PC-9 (cell line): ENCODE measurements around the gene TNXB. TPM values are rescaled to one million over a fixed set of nuclear protein-coding genes. Genes with fewer than 3 reads are reported as not detected.

ENCODE experiments used
- BruUV-seq: library from RNA; stranded (reverse); fragments of 400-500 nt; replicated peaks from 2 replicates; lab custom pipeline; 2021; lab: Mats Ljungman, UMichigan
- CTCF ChIA-PET: fragments of 300-600 bp; sonication (Branson Sonifier 250); formaldehyde crosslinking; loops from one replicate; lab custom pipeline; 2022; ENCODE audit warnings: antibody characterized with exemption; lab: Charles Lee
- POLR2A ChIA-PET: fragments of 300-600 bp; sonication (Branson Sonifier 250); formaldehyde crosslinking; loops from one replicate; lab custom pipeline; 2022; ENCODE audit warnings: antibody characterized with exemption; ENCODE audit not compliant: unreplicated experiment; lab: Charles Lee
- DNase-seq, 2 experiments: peaks; one replicate each; pipeline versions ENCODE4 v3.0.0 to v3.0.0-alpha.2; 2015 to 2022; ENCODE audit warnings: mixed read lengths in 1 of 2
- H2AFZ ChIP-seq: fragments of 200-600 bp; sonication (generic); 2 replicates; pipeline ENCODE4 v1.8.1; 2017; ENCODE audit warnings: antibody characterized with exemption
- H3F3A ChIP-seq: fragments of 200-600 bp; sonication (generic); 2 replicates; pipeline ENCODE4 v1.8.1; 2017; ENCODE audit warnings: antibody characterized with exemption, mild to moderate bottlenecking, low read depth; ENCODE audit not compliant: insufficient read depth
- H3K27ac ChIP-seq: fragments of 200-600 bp; sonication (generic); 2 replicates; pipeline ENCODE4 v1.6.1; 2016; ENCODE audit warnings: mixed run types
- H3K27me3 ChIP-seq: fragments of 200-600 bp; sonication (generic); 2 replicates; pipeline ENCODE4 v1.6.1; 2016; ENCODE audit warnings: low read depth, mixed run types; ENCODE audit not compliant: insufficient read depth
- H3K36me3 ChIP-seq: fragments of 200-600 bp; sonication (generic); 2 replicates; pipeline ENCODE4 v1.6.1; 2016; ENCODE audit warnings: low read depth, mixed run types
- H3K4me1 ChIP-seq: fragments of 200-600 bp; sonication (generic); replicated peaks from 2 replicates; pipeline ENCODE4 v1.6.1; 2016; ENCODE audit warnings: mixed run types; ENCODE audit not compliant: insufficient read depth
- H3K4me2 ChIP-seq: fragments of 200-600 bp; sonication (generic); 2 replicates; pipeline ENCODE4 v1.6.1; 2017; ENCODE audit warnings: mixed run types
- H3K4me3 ChIP-seq: fragments of 200-600 bp; sonication (generic); 2 replicates; pipeline ENCODE4 v1.6.1; 2016; ENCODE audit warnings: mixed run types
- H3K79me2 ChIP-seq: fragments of 200-600 bp; sonication (generic); 2 replicates; pipeline ENCODE4 v1.6.1; 2017; ENCODE audit warnings: low read depth, mixed run types
- H3K9me2 ChIP-seq: fragments of 200-600 bp; sonication (generic); 2 replicates; pipeline ENCODE4 v1.8.1; 2017; ENCODE audit warnings: mild to moderate bottlenecking; ENCODE audit not compliant: insufficient read depth
- H3K9me3 ChIP-seq: fragments of 200-600 bp; sonication (generic); 2 replicates; pipeline ENCODE4 v1.8.1; 2016; ENCODE audit warnings: low read depth; ENCODE audit not compliant: insufficient read depth
- H4K20me1 ChIP-seq: fragments of 200-600 bp; sonication (generic); 2 replicates; pipeline ENCODE4 v1.8.1; 2017; ENCODE audit not compliant: insufficient read depth
- EZH2 ChIP-seq: fragments of 200-600 bp; sonication (generic); IDR thresholded peaks from 2 replicates; pipeline ENCODE4 v1.8.0; 2017; ENCODE audit warnings: antibody characterized with exemption, low read depth
- intact Hi-C: fragments of 100-400 bp; cut with micrococcal nuclease; formaldehyde crosslinking; loops from one replicate; pipeline ENCODE4 v1.10.0; 2022; ENCODE audit not compliant: unreplicated experiment
- total RNA-seq: library from RNA; stranded (reverse); gene quantifications from 2 replicates; pipeline ENCODE4 v1.2.3, GENCODE V29; 2021
- TF ChIP-seq, protein P1 (sequence below): fragments of 200-600 bp; sonication (generic); conservative IDR thresholded peaks from 2 replicates; pipeline ENCODE4 v1.6.1; 2017; ENCODE audit warnings: mixed run types, antibody characterized with exemption, mild to moderate bottlenecking, moderate library complexity

The TNXB gene
- total RNA-seq, 1 experiment from 2014 or later: 15.1 TPM

DNA sequence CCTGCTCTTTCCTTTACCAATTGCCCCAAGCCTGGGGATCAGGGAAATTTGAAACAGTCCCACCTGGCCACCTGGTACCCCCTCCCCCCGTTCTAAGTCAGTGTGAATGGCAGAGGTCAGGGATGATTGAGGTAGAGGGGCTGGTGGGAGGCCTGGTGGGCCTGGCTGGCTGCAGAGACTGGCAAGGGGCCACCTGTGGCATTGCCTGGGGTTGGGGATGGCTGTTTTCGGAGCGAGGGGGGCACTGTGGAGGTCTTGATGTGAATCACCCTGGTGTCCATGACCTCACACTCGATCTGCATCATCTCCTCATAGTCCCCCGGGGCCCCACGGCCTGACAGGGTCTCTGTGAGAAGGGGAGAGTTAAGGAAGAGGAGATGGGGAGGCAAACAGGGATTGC lies 6.5 kb upstream of the TNXB start:
- H3K36me3 ChIP-seq: peaks cover 9% of the 10 kb centered on the region; the same call in 1 of the 2 replicates
- no peak overlapping the region for H3K27ac ChIP-seq

DNA sequence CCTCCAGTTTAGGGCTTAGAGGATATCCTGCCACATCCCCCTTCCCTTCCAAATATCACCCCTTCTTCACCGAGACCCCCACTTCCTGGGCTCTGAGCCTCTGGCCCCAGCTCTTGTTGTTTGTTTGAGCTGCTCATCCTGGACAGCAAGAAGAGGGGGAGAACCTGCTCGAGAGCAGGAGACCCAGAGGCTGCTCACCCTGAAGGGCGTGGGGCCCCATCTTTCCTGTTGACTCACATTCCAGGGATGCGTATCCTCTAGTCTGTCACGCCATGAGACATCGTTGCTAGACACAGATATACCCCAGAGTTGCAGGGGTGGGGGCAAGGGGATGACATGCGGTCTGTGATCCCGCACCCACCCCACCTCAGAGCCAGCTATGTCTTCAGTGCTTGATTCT lies 5.7 kb upstream of the TNXB start:
- Histone ChIP-seq H3K4me3 (no peak overlapping the region), H3K79me2 (no peaks in the 10 kb centered on the region), H3K4me1 (peaks cover 21% of the 10 kb centered on the region; the same call in 1 of the 2 replicates), H3K4me2 (0 out of 2 replicates have a peak overlapping the region, but pooled peaks have one; percentile 22), H3K27me3 (no peaks in the 10 kb centered on the region), H3K36me3 (peaks cover 9% of the 10 kb centered on the region; the same call in 1 of the 2 replicates), H3F3A (peaks cover 20% of the 10 kb centered on the region), H3K9me3 (no peaks in the 10 kb centered on the region), H3K27ac (no peak overlapping the region), H2AFZ (no peak overlapping the region), H3K9me2 (no peaks in the 10 kb centered on the region), H4K20me1 (no peaks in the 10 kb centered on the region; the same call in 1 of the 2 replicates)
- DNase-seq: peak; percentile 39 to 60
- POLR2A ChIA-PET: interaction anchor here (0.6 kb wide), 2 partner anchors 11 to 21 kb away, joined by 3 to 4 read pairs; no protein-coding TSS in a partner anchor
- BruUV-seq: no TSS peak
- TF ChIP-seq, protein P1, sequence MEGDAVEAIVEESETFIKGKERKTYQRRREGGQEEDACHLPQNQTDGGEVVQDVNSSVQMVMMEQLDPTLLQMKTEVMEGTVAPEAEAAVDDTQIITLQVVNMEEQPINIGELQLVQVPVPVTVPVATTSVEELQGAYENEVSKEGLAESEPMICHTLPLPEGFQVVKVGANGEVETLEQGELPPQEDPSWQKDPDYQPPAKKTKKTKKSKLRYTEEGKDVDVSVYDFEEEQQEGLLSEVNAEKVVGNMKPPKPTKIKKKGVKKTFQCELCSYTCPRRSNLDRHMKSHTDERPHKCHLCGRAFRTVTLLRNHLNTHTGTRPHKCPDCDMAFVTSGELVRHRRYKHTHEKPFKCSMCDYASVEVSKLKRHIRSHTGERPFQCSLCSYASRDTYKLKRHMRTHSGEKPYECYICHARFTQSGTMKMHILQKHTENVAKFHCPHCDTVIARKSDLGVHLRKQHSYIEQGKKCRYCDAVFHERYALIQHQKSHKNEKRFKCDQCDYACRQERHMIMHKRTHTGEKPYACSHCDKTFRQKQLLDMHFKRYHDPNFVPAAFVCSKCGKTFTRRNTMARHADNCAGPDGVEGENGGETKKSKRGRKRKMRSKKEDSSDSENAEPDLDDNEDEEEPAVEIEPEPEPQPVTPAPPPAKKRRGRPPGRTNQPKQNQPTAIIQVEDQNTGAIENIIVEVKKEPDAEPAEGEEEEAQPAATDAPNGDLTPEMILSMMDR: no peak
- no peak for TF ChIP-seq EZH2
- intact Hi-C loops: loop anchor here (1.0 to 5.0 kb wide), 4 partner anchors 27 to 683 kb away; no protein-coding TSS in a partner anchor
- CTCF ChIA-PET: interaction anchor here (1.0 kb wide), 1 partner anchor 35 kb away, joined by 3 read pairs; no protein-coding TSS in a partner anchor

More for the DNA sequence above, 6.5 kb upstream of the TNXB start:
- no peaks in the 10 kb centered on the region for H3K9me3 ChIP-seq
- no peaks in the 10 kb centered on the region for H3K27me3 ChIP-seq
- H3K79me2 ChIP-seq: no peaks in the 10 kb centered on the region
- no peak overlapping the region for H3K4me2 ChIP-seq
- H3F3A ChIP-seq: peaks cover 23% of the 10 kb centered on the region
- ChIA-PET POLR2A (interaction anchor here (0.5 to 0.6 kb wide), 2 partner anchors 12 to 39 kb away, joined by 3 read pairs; no protein-coding TSS in a partner anchor), CTCF (no interaction called here)
- H3K4me1 ChIP-seq: peaks cover 21% of the 10 kb centered on the region; the same call in 1 of the 2 replicates
- H2AFZ ChIP-seq: no peak overlapping the region
- BruUV-seq: no TSS peak
- no peak overlapping the region for H3K4me3 ChIP-seq
- no peaks in the 10 kb centered on the region; the same call in 1 of the 2 replicates for H4K20me1 ChIP-seq
- H3K9me2 ChIP-seq: no peaks in the 10 kb centered on the region
- DNase-seq: no peak
- TF ChIP-seq, protein P1: no peak
- TF ChIP-seq EZH2: no peak
- intact Hi-C loops: loop anchor here (2.0 to 5.0 kb wide), 3 partner anchors 69 to 682 kb away; no protein-coding TSS in a partner anchor

- BruUV-seq: no TSS peak
- no peak overlapping the region for H3K4me2 ChIP-seq
- POLR2A ChIA-PET: interaction anchor here (0.5 to 0.8 kb wide), 7 partner anchors 23 to 1714 kb away, joined by 3 to 4 read pairs (median 4); no protein-coding TSS in a partner anchor
Measured at GRCh38 chr6:32113386-32114352, 4.5 kb upstream of the TNXB start.

More at GRCh38 chr6:32113386-32114352, 4.5 kb upstream of the TNXB start:
- CTCF ChIA-PET: interaction anchor here (1.0 kb wide), 1 partner anchor 33 kb away, joined by 3 read pairs; no protein-coding TSS in a partner anchor
- Histone ChIP-seq H3K79me2 (no peaks in the 10 kb centered on the region), H3K27me3 (no peaks in the 10 kb centered on the region), H3K36me3 (peaks cover 9% of the 10 kb centered on the region; the same call in 1 of the 2 replicates), H3K9me2 (no peaks in the 10 kb centered on the region), H3K9me3 (no peaks in the 10 kb centered on the region), H4K20me1 (no peaks in the 10 kb centered on the region; the same call in 1 of the 2 replicates), H2AFZ (no peak overlapping the region), H3K4me3 (no peak overlapping the region), H3K27ac (no peak overlapping the region), H3K4me1 (peaks cover 21% of the 10 kb centered on the region; the same call in 1 of the 2 replicates), H3F3A (peaks cover 17% of the 10 kb centered on the region)
- TF ChIP-seq, protein P1: peak; percentile 45; the same call in 1 of the 2 replicates
- TF ChIP-seq EZH2: no peak
- intact Hi-C loops: loop anchor here (1.0 to 2.0 kb wide), 2 partner anchors 26 to 67 kb away; no protein-coding TSS in a partner anchor
- DNase-seq: peak; percentile 64 to 85
